HepG2 (cell line): ENCODE data around the gene FOCAD. TPM values are rescaled to one million over a fixed set of nuclear protein-coding genes. Genes with fewer than 3 reads are reported as not detected.

ENCODE experiments used
- ATAC-seq: fragments of 200-7000 bp; cut with Tn5 transposase; 3 replicates; pipeline ENCODE4 v1.9.1; 2020; ENCODE audit warnings: mild to moderate bottlenecking, moderate library complexity
- BruUV-seq: library from RNA; stranded (reverse); fragments of 400-500 nt; replicated peaks from 2 replicates; lab custom pipeline; 2021; lab: Mats Ljungman, UMichigan
- CTCF ChIA-PET: fragments of 300-600 bp; formaldehyde crosslinking; extraction: SDS; loops from one replicate; lab custom pipeline; 2021; ENCODE audit warnings: low total read pairs, inconsistent platforms, low intra/inter-chr PET ratio; lab: Yijun Ruan, JAX
- POLR2A ChIA-PET: fragments of 350-600 bp; sonication (Branson Sonifier 250); formaldehyde crosslinking; loops from one replicate; lab custom pipeline; 2020; ENCODE audit warnings: antibody characterized with exemption, inconsistent platforms; lab: Yijun Ruan, JAX
- DNase-seq: peaks from one replicate; pipeline ENCODE4 v3.0.0-alpha.2; 2015; ENCODE audit warnings: low spot score
- FAIRE-seq: peaks from 3 replicates; lab custom pipeline; 2011; peaks lifted over from hg19 to GRCh38; lab: Jason Lieb, UNC
- H2AFZ ChIP-seq: one replicate; pipeline ENCODE4 v1.6.1; 2011; ENCODE audit warnings: low read length, inconsistent platforms
- H3K27ac ChIP-seq: fragments of 300-600 bp; 3 replicates; pipeline ENCODE4 v1.8.0; 2011; ENCODE audit warnings: mixed run types, mild to moderate bottlenecking, mixed read lengths, low read length, inconsistent platforms; ENCODE audit not compliant: insufficient read depth; ENCODE audit errors: extremely low read length
- H3K27me3 ChIP-seq, 2 experiments: fragments of 200-600 bp in 1 of 2; 2 replicates in 1 of 2; 3 replicates in 1 of 2; pipeline versions ENCODE4 v1.6.0 to v1.8.0; 2011; ENCODE audit warnings: low read length in 2 of 2, mild to moderate bottlenecking in 2 of 2, moderate library complexity in 2 of 2, inconsistent platforms in 1 of 2; ENCODE audit not compliant: insufficient read depth in 2 of 2, control insufficient read depth in 1 of 2
- H3K36me3 ChIP-seq, 2 experiments: fragments of 200-600 bp in 1 of 2; replicated peaks in 1 of 2; 2 replicates in 1 of 2; 3 replicates in 1 of 2; pipeline versions ENCODE4 v1.5.1 to v1.8.0; 2011; ENCODE audit warnings: low read length in 2 of 2, inconsistent platforms in 1 of 2; ENCODE audit not compliant: insufficient read depth in 2 of 2, control insufficient read depth in 1 of 2
- H3K4me1 ChIP-seq: 2 replicates; pipeline ENCODE4 v1.5.1; 2012; ENCODE audit warnings: low read length, inconsistent platforms; ENCODE audit not compliant: insufficient read depth
- H3K4me2 ChIP-seq: 2 replicates; pipeline ENCODE4 v1.6.0; 2011; ENCODE audit warnings: low read depth, low read length, inconsistent platforms
- H3K4me3 ChIP-seq, 3 experiments: fragments of 200-600 bp in 1 of 3; sonication (generic), shearing (Covaris generic) in 1 of 3; replicated peaks in 1 of 3; 2 replicates each; pipeline ENCODE4 v1.5.1; 2011 to 2016; ENCODE audit warnings: low read length in 3 of 3, inconsistent platforms in 2 of 3, low read depth in 2 of 3, mild to moderate bottlenecking in 2 of 3, control low read depth in 1 of 3, mixed read lengths in 1 of 3; ENCODE audit not compliant: insufficient read depth in 1 of 3
- H3K79me2 ChIP-seq: one replicate; pipeline ENCODE4 v1.6.1; 2011; ENCODE audit warnings: low read length, inconsistent platforms; ENCODE audit not compliant: insufficient read depth
- H3K9ac ChIP-seq: 2 replicates; pipeline ENCODE4 v1.6.0; 2011; ENCODE audit warnings: mild to moderate bottlenecking, low read depth, low read length, inconsistent platforms; ENCODE audit not compliant: insufficient read depth
- H3K9me3 ChIP-seq: 2 replicates; pipeline ENCODE4 v1.5.1; 2012; ENCODE audit warnings: mild to moderate bottlenecking, low read length
- H4K20me1 ChIP-seq: 2 replicates; pipeline ENCODE4 v1.6.0; 2011; ENCODE audit warnings: inconsistent platforms, mild to moderate bottlenecking, low read length, moderate library complexity; ENCODE audit not compliant: insufficient read depth
- CBFB ChIP-seq: sonication (generic); formaldehyde crosslinking; IDR thresholded peaks from 2 replicates; pipeline ENCODE4 v1.4.0; 2020; ENCODE audit warnings: missing genetic modification reagents
- ZNF709 ChIP-seq: sonication (generic); formaldehyde crosslinking; IDR thresholded peaks from 2 replicates; pipeline ENCODE4 v1.5.0; 2020; ENCODE audit warnings: mild to moderate bottlenecking, missing genetic modification reagents
- WGBS: methylation state at CpG from one replicate; pipeline ENCODE4 v1.1.6; 2017; ENCODE audit warnings: low lambda C conversion rate; 5-methylcytosine and 5-hydroxymethylcytosine counted together
- in situ Hi-C: cut with HindIII; loops from 2 replicates; pipeline ENCODE4 v1.10.0; 2017; ENCODE audit warnings: low pct_unique_long_range_greater_than_20kb; ENCODE audit not compliant: extremely low pct_ligation_motif_present
- intact Hi-C: fragments of 100-400 bp; cut with micrococcal nuclease; formaldehyde crosslinking; loops from one replicate; pipeline ENCODE4 v1.10.0; 2022; ENCODE audit not compliant: unreplicated experiment
- polyA plus RNA-seq, 8 experiments: library from polyadenylated mRNA; depleted of rRNA in 3 of 8; stranded (reverse) in 7 of 8; unstranded in 1 of 8; fragments of >200 nt; fragmentation: Illumina TruSeq in 4 of 8; extraction: Trizol in 4 of 8; gene quantifications; 2 replicates each; pipeline versions ENCODE4 v1.2.1 to v1.2.3, GENCODE V29; 2011 to 2016; ENCODE audit warnings: low read depth in 4 of 8, missing spikeins in 1 of 8, mixed read lengths in 1 of 8; ENCODE audit not compliant: insufficient read depth in 1 of 8
- total RNA-seq, 5 experiments: library from RNA; depleted of rRNA; stranded (reverse); fragments of >200 nt; fragmentation: Illumina TruSeq; extraction: Trizol; gene quantifications; 2 replicates each; pipeline ENCODE4 v1.2.3, GENCODE V29; 2016; ENCODE audit warnings: low read depth in 1 of 5
- TF ChIP-seq, protein P1 (sequence below): sonication (generic); formaldehyde crosslinking; IDR thresholded peaks from 2 replicates; pipeline ENCODE4 v1.4.0; 2020; ENCODE audit warnings: low read depth, missing genetic modification reagents
- TF ChIP-seq, protein P2 (sequence below): sonication (generic); formaldehyde crosslinking; IDR thresholded peaks from 2 replicates; pipeline ENCODE4 v1.8.0; 2022; ENCODE audit warnings: missing genetic modification reagents, low read depth, mild to moderate bottlenecking, borderline replicate concordance

The FOCAD gene
- total and polyA plus RNA-seq, 2 of the 13 experiments (the other 11 are each of a cell fraction or from before 2014, with no cell fraction given) = 18.0 to 31.1 TPM

DNA sequence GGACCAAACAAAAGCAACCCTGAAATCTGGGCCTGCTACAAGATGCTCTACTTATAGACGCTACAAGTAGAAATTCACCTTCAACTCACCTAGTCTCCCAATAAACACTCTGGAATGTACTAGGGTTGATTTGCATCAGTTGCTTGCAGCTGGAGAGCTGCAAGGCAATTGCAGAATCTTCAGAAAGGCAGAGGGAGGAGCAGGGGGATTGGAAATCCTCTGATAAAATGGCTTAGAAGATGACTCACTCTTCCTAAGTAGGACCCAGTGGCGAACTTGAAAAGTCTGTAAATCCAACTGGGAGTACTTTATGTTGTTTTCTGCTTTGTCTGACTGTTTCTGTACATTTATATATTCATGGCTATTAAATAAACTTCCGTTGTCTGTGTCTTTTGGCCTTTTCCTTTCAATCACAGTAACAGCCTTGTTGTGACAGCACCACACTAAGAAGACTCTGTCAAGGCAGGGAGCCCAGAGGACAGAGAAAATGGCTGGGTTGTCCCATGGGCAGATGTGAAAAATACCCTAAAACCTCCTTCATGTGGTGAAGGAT lies 47.1 kb upstream of the FOCAD start (continued):
- TF ChIP-seq, protein P1, sequence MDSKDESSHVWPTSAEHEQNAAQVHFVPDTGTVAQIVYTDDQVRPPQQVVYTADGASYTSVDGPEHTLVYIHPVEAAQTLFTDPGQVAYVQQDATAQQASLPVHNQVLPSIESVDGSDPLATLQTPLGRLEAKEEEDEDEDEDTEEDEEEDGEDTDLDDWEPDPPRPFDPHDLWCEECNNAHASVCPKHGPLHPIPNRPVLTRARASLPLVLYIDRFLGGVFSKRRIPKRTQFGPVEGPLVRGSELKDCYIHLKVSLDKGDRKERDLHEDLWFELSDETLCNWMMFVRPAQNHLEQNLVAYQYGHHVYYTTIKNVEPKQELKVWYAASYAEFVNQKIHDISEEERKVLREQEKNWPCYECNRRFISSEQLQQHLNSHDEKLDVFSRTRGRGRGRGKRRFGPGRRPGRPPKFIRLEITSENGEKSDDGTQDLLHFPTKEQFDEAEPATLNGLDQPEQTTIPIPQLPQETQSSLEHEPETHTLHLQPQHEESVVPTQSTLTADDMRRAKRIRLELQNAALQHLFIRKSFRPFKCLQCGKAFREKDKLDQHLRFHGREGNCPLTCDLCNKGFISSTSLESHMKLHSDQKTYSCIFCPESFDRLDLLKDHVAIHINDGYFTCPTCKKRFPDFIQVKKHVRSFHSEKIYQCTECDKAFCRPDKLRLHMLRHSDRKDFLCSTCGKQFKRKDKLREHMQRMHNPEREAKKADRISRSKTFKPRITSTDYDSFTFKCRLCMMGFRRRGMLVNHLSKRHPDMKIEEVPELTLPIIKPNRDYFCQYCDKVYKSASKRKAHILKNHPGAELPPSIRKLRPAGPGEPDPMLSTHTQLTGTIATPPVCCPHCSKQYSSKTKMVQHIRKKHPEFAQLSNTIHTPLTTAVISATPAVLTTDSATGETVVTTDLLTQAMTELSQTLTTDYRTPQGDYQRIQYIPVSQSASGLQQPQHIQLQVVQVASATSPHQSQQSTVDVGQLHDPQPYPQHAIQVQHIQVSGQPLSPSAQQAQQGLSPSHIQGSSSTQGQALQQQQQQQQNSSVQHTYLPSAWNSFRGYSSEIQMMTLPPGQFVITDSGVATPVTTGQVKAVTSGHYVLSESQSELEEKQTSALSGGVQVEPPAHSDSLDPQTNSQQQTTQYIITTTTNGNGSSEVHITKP (CRISPR knock-in tag) = no peak
- TF ChIP-seq ZNF709 (CRISPR knock-in tag) = no peak

DNA sequence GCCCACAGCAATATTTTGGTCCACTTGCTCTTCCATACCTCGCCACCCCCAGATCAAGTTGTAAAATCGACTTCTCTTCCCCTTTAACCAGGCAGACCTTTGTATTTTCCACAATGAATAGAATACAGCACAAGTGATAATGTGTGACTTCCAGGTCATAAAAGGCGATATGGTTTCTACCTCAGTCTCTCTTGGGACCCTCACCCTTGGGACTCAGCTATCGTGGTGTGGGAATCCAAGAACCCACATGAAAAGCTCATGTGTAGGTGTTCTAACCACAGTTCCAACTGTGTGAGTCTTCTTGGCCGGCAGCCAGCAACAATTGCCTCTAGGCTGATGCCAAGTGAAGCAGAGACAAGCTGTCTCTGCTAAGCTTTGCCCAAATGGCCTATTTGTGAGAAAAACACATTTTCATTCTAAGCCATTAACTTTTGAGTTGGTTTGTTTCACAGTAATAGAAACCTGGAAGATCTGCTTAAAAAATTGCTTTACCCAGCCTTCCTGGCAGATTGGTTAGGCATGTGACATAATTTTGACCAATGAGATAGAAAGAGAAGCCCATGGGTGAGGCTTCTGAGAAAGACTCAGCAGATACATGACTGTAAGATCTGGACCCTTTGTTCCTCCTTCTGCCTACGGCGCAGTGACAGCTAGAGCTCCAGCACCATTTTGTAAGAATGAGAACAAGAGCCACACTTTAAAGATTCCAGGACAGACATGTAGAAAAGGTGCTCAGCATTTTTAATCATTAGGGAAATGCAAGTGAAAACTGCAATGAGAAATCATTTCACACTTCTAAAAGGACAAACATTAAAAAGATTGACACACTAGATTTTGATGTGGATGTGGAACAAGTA lies 43.5 kb upstream of the FOCAD start:
- Histone ChIP-seq H3K9me3 (no peaks in the 10 kb centered on the region), H4K20me1 (no peaks in the 10 kb centered on the region), H3K4me1 (no peaks in the 10 kb centered on the region), H3K36me3 (no peaks in the 10 kb centered on the region), H3K4me2 (no peak overlapping the region), H3K27me3 (0 out of 5 replicates have a peak, but pooled peaks cover 0 to 6% of the 10 kb centered on the region in 2 experiments), H3K9ac (no peak overlapping the region), H3K27ac (no peak overlapping the region), H3K4me3 (no peak overlapping the region), H3K79me2 (no peaks in the 10 kb centered on the region), H2AFZ (no peak overlapping the region)
- TF ChIP-seq CBFB (CRISPR knock-in tag) = no peak
- TF ChIP-seq, protein P2, sequence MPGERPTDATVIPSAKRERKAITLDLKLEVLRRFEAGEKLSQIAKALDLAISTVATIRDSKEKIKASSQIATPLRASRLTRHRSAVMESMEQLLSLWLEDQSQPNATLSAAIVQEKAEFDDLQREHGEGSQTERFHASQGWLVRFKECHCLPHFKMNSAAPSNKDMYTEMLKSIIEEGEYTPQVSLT (CRISPR knock-in tag) = no peak
- DNase-seq = no peak
- FAIRE-seq = no peak
- in situ Hi-C loops = loop anchor here (25.0 kb wide), 1 partner anchor 703 kb away; no protein-coding TSS in a partner anchor
- 43% methylated on average over 7 of the region's 7 CpGs for WGBS
- CTCF ChIA-PET = no interaction called here
- POLR2A ChIA-PET = no interaction called here
- no TSS peak for BruUV-seq
- intact Hi-C loops = no loop called here
- no peak for ATAC-seq
